ENCODE data around the gene PLB1. TPM values are rescaled to one million over a fixed set of nuclear protein-coding genes. Genes with fewer than 3 reads are reported as not detected.

PLB1 gene
- total and polyA plus RNA-seq, 4 experiments from 2014 or later, result 0.38 to 0.91 (median 0.82) TPM

- CTCF ChIA-PET (ENCODE audit: partially characterized antibody), result no interaction called here
- H3K4me3 Mint-ChIP-seq, result no peak overlapping the region
- H3K27ac ChIP-seq (ENCODE audit: low read depth, low read length), result no peak overlapping the region
- no peaks in the 10 kb centered on the region for H3K27me3 ChIP-seq (ENCODE audit: insufficient read depth, low read length)
- H3K4me1 ChIP-seq (ENCODE audit: insufficient read depth, low read length), result no peaks in the 10 kb centered on the region
- DNase-seq, result no peak
- POLR2A ChIA-PET (ENCODE audit: partially characterized antibody), result no interaction called here
- no peaks in the 10 kb centered on the region for H3K9me3 Mint-ChIP-seq
- intact Hi-C loops (cut with micrococcal nuclease), result no loop called here
- peaks cover 0 to 1% of the 10 kb centered on the region in 2 donors for H3K27me3 Mint-ChIP-seq
- peaks cover 0 to 2% (median 0%) of the 10 kb centered on the region in 4 donors for H3K4me1 Mint-ChIP-seq
- no peaks in the 10 kb centered on the region for H3K36me3 ChIP-seq (ENCODE audit: insufficient read depth, low read length)
- H3K4me3 ChIP-seq (ENCODE audit: low read length in 2 of 2), result no peak overlapping the region
- no peaks in the 10 kb centered on the region for H3K36me3 Mint-ChIP-seq
- no peak overlapping the region for H3K27ac Mint-ChIP-seq
- H3K9me3 ChIP-seq (ENCODE audit: control insufficient read depth in 1 of 2, low read length in 2 of 2), result no peaks in the 10 kb centered on the region
These were observed 9.5 kb downstream of the PLB1 start for GRCh38 chr2:28505361-28505760.

GRCh38 chr2:28506112-28506910, 10.5 kb downstream of the PLB1 start:
- H3K36me3 Mint-ChIP-seq, result no peaks in the 10 kb centered on the region
- H3K36me3 ChIP-seq (ENCODE audit: insufficient read depth, low read length), result no peaks in the 10 kb centered on the region
- H3K4me1 ChIP-seq (ENCODE audit: insufficient read depth, low read length), result no peaks in the 10 kb centered on the region
- POLR2A ChIA-PET (ENCODE audit: partially characterized antibody), result no interaction called here
- H3K27ac Mint-ChIP-seq, result peak overlapping the region in 1 of 7 donors; percentile 5
- CTCF ChIA-PET (ENCODE audit: partially characterized antibody), result no interaction called here
- no peaks in the 10 kb centered on the region for H3K27me3 ChIP-seq (ENCODE audit: insufficient read depth, low read length)
- no peak overlapping the region for H3K4me3 ChIP-seq (ENCODE audit: low read length in 2 of 2)
- no peak for DNase-seq
- H3K9me3 ChIP-seq (ENCODE audit: control insufficient read depth in 1 of 2, low read length in 2 of 2), result no peaks in the 10 kb centered on the region
- peaks cover 0 to 2% (median 0%) of the 10 kb centered on the region in 8 donors for H3K9me3 Mint-ChIP-seq
- no peak overlapping the region for H3K4me3 Mint-ChIP-seq
- H3K27me3 Mint-ChIP-seq, result peaks cover 0 to 1% of the 10 kb centered on the region in 2 donors
- intact Hi-C loops (cut with micrococcal nuclease), result no loop called here
- peaks cover 0 to 2% (median 0%) of the 10 kb centered on the region in 4 donors for H3K4me1 Mint-ChIP-seq
- no peak overlapping the region for H3K27ac ChIP-seq (ENCODE audit: low read depth, low read length)

- Histone ChIP-seq H3K4me1 (ENCODE audit: insufficient read depth, low read length) (no peaks in the 10 kb centered on the region), H3K4me3 (ENCODE audit: low read length in 2 of 2) (no peak overlapping the region), H3K27me3 (ENCODE audit: insufficient read depth, low read length) (no peaks in the 10 kb centered on the region), H3K9me3 (ENCODE audit: control insufficient read depth in 1 of 2, low read length in 2 of 2) (peaks cover 0 to 6% of the 10 kb centered on the region in 2 donors), H3K36me3 (ENCODE audit: insufficient read depth, low read length) (no peaks in the 10 kb centered on the region), H3K27ac (ENCODE audit: low read depth, low read length) (no peak overlapping the region)
- Mint-ChIP-seq H3K27me3 (peaks cover 0 to 1% of the 10 kb centered on the region in 2 donors), H3K36me3 (peaks cover 0 to 11% of the 10 kb centered on the region in 2 donors), H3K9me3 (peaks cover 0 to 20% (median 15%) of the 10 kb centered on the region in 8 donors), H3K4me1 (peaks cover 0 to 2% (median under 1%) of the 10 kb centered on the region in 4 donors), H3K27ac (no peak overlapping the region), H3K4me3 (no peak overlapping the region)
- CTCF ChIA-PET (ENCODE audit: partially characterized antibody), result no interaction called here
- intact Hi-C loops (cut with micrococcal nuclease), result no loop called here
- DNase-seq, result peak in 3 of 5 donors; percentile 5 to 63 (median 6)
- POLR2A ChIA-PET (ENCODE audit: partially characterized antibody), result no interaction called here
These were observed 12.2 kb downstream of the PLB1 start for GRCh38 chr2:28507796-28508764.

- Histone ChIP-seq H3K27ac (ENCODE audit: low read depth, low read length) (no peak overlapping the region), H3K27me3 (ENCODE audit: insufficient read depth, low read length) (no peaks in the 10 kb centered on the region), H3K36me3 (ENCODE audit: insufficient read depth, low read length) (no peaks in the 10 kb centered on the region), H3K4me1 (ENCODE audit: insufficient read depth, low read length) (no peaks in the 10 kb centered on the region), H3K9me3 (ENCODE audit: control insufficient read depth in 1 of 2, low read length in 2 of 2) (peaks cover 0 to 10% of the 10 kb centered on the region in 2 donors), H3K4me3 (ENCODE audit: low read length in 2 of 2) (no peak overlapping the region)
- POLR2A ChIA-PET (ENCODE audit: partially characterized antibody), result no interaction called here
- no peak for DNase-seq
- Mint-ChIP-seq H3K27ac (peak overlapping the region in 1 of 7 donors; percentile 18), H3K9me3 (peaks cover 0 to 31% (median 22%) of the 10 kb centered on the region in 8 donors), H3K4me1 (peaks cover 0 to 2% (median under 1%) of the 10 kb centered on the region in 4 donors), H3K4me3 (no peak overlapping the region), H3K27me3 (peaks cover 0 to 1% of the 10 kb centered on the region in 2 donors), H3K36me3 (peaks cover 0 to 11% of the 10 kb centered on the region in 2 donors)
- CTCF ChIA-PET (ENCODE audit: partially characterized antibody), result no interaction called here
- intact Hi-C loops (cut with micrococcal nuclease), result no loop called here
These were observed 13.5 kb downstream of the PLB1 start for GRCh38 chr2:28509361-28509760.

DNA sequence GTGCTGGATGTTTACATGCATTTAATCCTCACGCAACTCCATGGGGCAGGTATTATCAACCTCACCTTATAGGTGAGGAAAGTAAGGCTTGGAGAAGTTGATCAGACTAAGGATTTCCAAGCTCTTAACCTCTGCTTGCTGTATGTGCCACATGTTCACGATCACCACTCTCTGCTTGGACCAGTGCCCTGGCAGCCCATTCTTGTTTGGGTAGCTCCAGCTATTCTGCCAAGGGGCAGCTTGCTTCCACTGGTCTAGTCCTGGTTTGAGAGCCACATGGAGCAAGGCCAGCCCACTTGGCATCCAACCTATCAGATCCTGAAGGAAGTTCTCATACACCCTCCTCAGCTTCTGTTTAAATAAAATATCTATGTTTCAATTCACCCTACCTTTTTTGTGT, 14.3 kb downstream of the PLB1 start:
- H3K36me3 ChIP-seq (ENCODE audit: insufficient read depth, low read length), result no peaks in the 10 kb centered on the region
- Mint-ChIP-seq H3K36me3 (peaks cover 0 to 11% of the 10 kb centered on the region in 2 donors), H3K27me3 (peaks cover 0 to 4% of the 10 kb centered on the region in 2 donors), H3K9me3 (peaks cover 0 to 31% (median 22%) of the 10 kb centered on the region in 8 donors), H3K4me3 (no peak overlapping the region), H3K4me1 (peaks cover 0 to 2% (median under 1%) of the 10 kb centered on the region in 4 donors), H3K27ac (no peak overlapping the region)
- H3K9me3 ChIP-seq (ENCODE audit: control insufficient read depth in 1 of 2, low read length in 2 of 2), result peaks cover 0 to 10% of the 10 kb centered on the region in 2 donors
- POLR2A ChIA-PET (ENCODE audit: partially characterized antibody), result no interaction called here
- no peaks in the 10 kb centered on the region for H3K4me1 ChIP-seq (ENCODE audit: insufficient read depth, low read length)
- DNase-seq, result no peak
- CTCF ChIA-PET (ENCODE audit: partially characterized antibody), result no interaction called here
- H3K27ac ChIP-seq (ENCODE audit: low read depth, low read length), result no peak overlapping the region
- H3K27me3 ChIP-seq (ENCODE audit: insufficient read depth, low read length), result no peaks in the 10 kb centered on the region
- H3K4me3 ChIP-seq (ENCODE audit: low read length in 2 of 2), result no peak overlapping the region
- intact Hi-C loops (cut with micrococcal nuclease), result no loop called here

GRCh38 chr2:28511871-28512606, 16.2 kb downstream of the PLB1 start:
- H3K9me3 ChIP-seq (ENCODE audit: control insufficient read depth in 1 of 2, low read length in 2 of 2), result peaks cover 0 to 10% of the 10 kb centered on the region in 2 donors
- DNase-seq, result no peak
- Mint-ChIP-seq H3K9me3 (peaks cover 0 to 31% (median 22%) of the 10 kb centered on the region in 8 donors), H3K27me3 (peaks cover 7 to 9% of the 10 kb centered on the region in 2 donors), H3K36me3 (peaks cover 0 to 11% of the 10 kb centered on the region in 2 donors), H3K4me3 (no peak overlapping the region), H3K4me1 (peaks cover 0 to 2% (median under 1%) of the 10 kb centered on the region in 4 donors), H3K27ac (no peak overlapping the region)
- no peaks in the 10 kb centered on the region for H3K27me3 ChIP-seq (ENCODE audit: insufficient read depth, low read length)
- intact Hi-C loops (cut with micrococcal nuclease), result no loop called here
- H3K27ac ChIP-seq (ENCODE audit: low read depth, low read length), result no peak overlapping the region
- H3K36me3 ChIP-seq (ENCODE audit: insufficient read depth, low read length), result no peaks in the 10 kb centered on the region
- H3K4me3 ChIP-seq (ENCODE audit: low read length in 2 of 2), result no peak overlapping the region
- POLR2A ChIA-PET (ENCODE audit: partially characterized antibody), result no interaction called here
- CTCF ChIA-PET (ENCODE audit: partially characterized antibody), result no interaction called here
- H3K4me1 ChIP-seq (ENCODE audit: insufficient read depth, low read length), result no peaks in the 10 kb centered on the region

Measured in CD4-positive, alpha-beta memory T cell (primary cell).